Right lobe of liver (tissue), 6 donors: Measurements from ENCODE around the gene PRMT3. TPM values are rescaled to one million over a fixed set of nuclear protein-coding genes. Genes with fewer than 3 reads are reported as not detected.

Experiments
- ATAC-seq, 4 donors: fragments of 200-7000 bp; cut with Tn5 transposase; one replicate each; pipeline ENCODE4 v1.9.1; 2020; ENCODE audit warnings: mild to moderate bottlenecking in 4 of 4, moderate library complexity in 4 of 4
- DNase-seq, 3 donors: peaks; one replicate each; pipeline ENCODE4 v3.0.0-alpha.2; 2020
- H3K27ac ChIP-seq, 3 donors: fragments of 200-600 bp; one replicate each; pipeline ENCODE4 v1.8.0; 2022
- H3K27me3 ChIP-seq, 2 donors: fragments of 200-600 bp; one replicate each; pipeline ENCODE4 v1.8.0; 2022
- H3K36me3 ChIP-seq, 4 donors: fragments of 200-600 bp; sonication (generic) in 1 of 4; one replicate each; pipeline versions ENCODE4 v1.5.1 to v1.8.0; 2017 to 2022; ENCODE audit warnings: control low read depth in 1 of 4
- H3K4me1 ChIP-seq, 4 donors: fragments of 200-600 bp; sonication (generic) in 1 of 4; one replicate each; pipeline versions ENCODE4 v1.5.1 to v1.8.0; 2017 to 2022; ENCODE audit warnings: control low read depth in 1 of 4
- H3K4me3 ChIP-seq, 3 donors: fragments of 200-600 bp; one replicate each; pipeline ENCODE4 v1.8.0; 2022
- H3K9me3 ChIP-seq, 4 donors: fragments of 200-600 bp; sonication (generic) in 1 of 4; one replicate each; pipeline versions ENCODE4 v1.5.1 to v1.8.0; 2017 to 2022; ENCODE audit warnings: control low read depth in 1 of 4
- CTCF ChIP-seq, 4 donors: fragments of 200-600 bp in 3 of 4; fragments of 450-650 bp in 1 of 4; IDR thresholded peaks; one replicate each; pipeline versions ENCODE4 v1.5.1 to v1.8.0; 2016 to 2022; ENCODE audit warnings: antibody characterized with exemption in 4 of 4, mild to moderate bottlenecking in 2 of 4
- POLR2A ChIP-seq: fragments of 450-650 bp; IDR thresholded peaks from one replicate; pipeline ENCODE4 v1.6.1; 2017; ENCODE audit warnings: antibody characterized with exemption, mild to moderate bottlenecking
- WGBS: methylation state at CpG from one replicate; pipeline ENCODE4 v1.1.6; 2018; ENCODE audit warnings: low coverage, low lambda C conversion rate; ENCODE audit not compliant: insufficient coverage; ENCODE audit errors: missing lambda C conversion rate; 5-methylcytosine and 5-hydroxymethylcytosine counted together
- intact Hi-C, 2 donors: fragments of 100-400 bp; cut with DNase I; formaldehyde crosslinking; loops; one replicate each; pipeline versions ENCODE4 v1.11.2 to v1.14.1; 2022
- total RNA-seq, 6 experiments: library from RNA; depleted of rRNA in 2 of 6; stranded (reverse); fragments of >200 nt in 2 of 6; fragmentation: NEBNext Ultra II Directional in 3 of 6; extraction: Animal tissue kit (Norgen Biotek cat#: 25700) in 3 of 6; gene quantifications; one replicate each; pipeline versions ENCODE4 v1.1.0 to v1.2.4, GENCODE V29; 2016 to 2023
- donor health status: DM: no; HTN: yes; CAD: no.
- donor health status: DM: no; HTN: no; CAD: no.
- donor health status: DM: no; HTN: no; CAD: no.
- donor health status: DM: no; HTN: yes; CAD: no.
- donor health status: DM: no; HTN: yes; CAD: no.

The PRMT3 gene
- total RNA-seq, 6 experiments from 2014 or later = 3.4 to 11.8 (median 4.6) TPM

GRCh38 chr11:20429216-20429615, 41.7 kb downstream of the PRMT3 start:
- Histone ChIP-seq H3K27me3 (no peaks in the 10 kb centered on the region), H3K4me3 (no peak overlapping the region), H3K9me3 (no peaks in the 10 kb centered on the region), H3K4me1 (no peaks in the 10 kb centered on the region), H3K36me3 (no peaks in the 10 kb centered on the region), H3K27ac (no peak overlapping the region)
- intact Hi-C loops = no loop called here
- WGBS = 83% methylated on average over 1 of the region's 5 CpGs
- DNase-seq = no peak
- TF ChIP-seq POLR2A (no peak), CTCF (IDR thresholded peaks at IDR 0.05) (no peak)
- no peak for ATAC-seq

GRCh38 chr11:20438637-20439036, 51.1 kb downstream of the PRMT3 start:
- ATAC-seq (no peak), DNase-seq (no peak)
- H3K27me3 ChIP-seq = no peaks in the 10 kb centered on the region

GRCh38 chr11:20443596-20443995, 56.1 kb downstream of the PRMT3 start:
- Histone ChIP-seq H3K27me3 (no peaks in the 10 kb centered on the region), H3K4me1 (peaks cover 0 to 3% (median 0%) of the 10 kb centered on the region in 4 donors), H3K9me3 (no peaks in the 10 kb centered on the region), H3K4me3 (no peak overlapping the region), H3K36me3 (no peaks in the 10 kb centered on the region), H3K27ac (no peak overlapping the region)
- intact Hi-C loops = no loop called here
- 59% methylated on average over 3 of the region's 3 CpGs for whole genome bisulfite sequencing
- no peak for DNase-seq
- ATAC-seq = peak; percentile 48 to 79 (median 60)
- TF ChIP-seq CTCF (IDR thresholded peaks at IDR 0.05) (peak in 2 of 4 donors; percentile 39 to 52), POLR2A (no peak)

More at GRCh38 chr11:20438637-20439036, 51.1 kb downstream of the PRMT3 start:
- whole genome bisulfite sequencing = no CpG with 5 or more reads among the region's 2 CpGs
- Histone ChIP-seq H3K27ac (no peak overlapping the region), H3K36me3 (no peaks in the 10 kb centered on the region), H3K9me3 (no peaks in the 10 kb centered on the region), H3K4me3 (no peak overlapping the region), H3K4me1 (peaks cover 0 to 3% (median 0%) of the 10 kb centered on the region in 4 donors)
- no peak for TF ChIP-seq CTCF (IDR thresholded peaks at IDR 0.05)
- TF ChIP-seq POLR2A = no peak
- intact Hi-C loops = no loop called here

- WGBS = 73% methylated on average over 1 of the region's 1 CpG
- intact Hi-C loops = no loop called here
- TF ChIP-seq POLR2A = no peak
Measured at GRCh38 chr11:20444535-20444934, 57.0 kb downstream of the PRMT3 start.

GRCh38 chr11:20448834-20449233, 61.3 kb downstream of the PRMT3 start:
- Histone ChIP-seq H3K4me3 (no peak overlapping the region), H3K9me3 (no peaks in the 10 kb centered on the region), H3K4me1 (no peaks in the 10 kb centered on the region), H3K27me3 (no peaks in the 10 kb centered on the region), H3K27ac (no peak overlapping the region), H3K36me3 (no peaks in the 10 kb centered on the region)
- DNase-seq (no peak), ATAC-seq (no peak)
- WGBS = 93% methylated on average over 4 of the region's 4 CpGs
- no peak for TF ChIP-seq POLR2A
- TF ChIP-seq CTCF (IDR thresholded peaks at IDR 0.05) = no peak
- intact Hi-C loops = no loop called here

More at GRCh38 chr11:20444535-20444934, 57.0 kb downstream of the PRMT3 start:
- DNase-seq (no peak), ATAC-seq (no peak)
- Histone ChIP-seq H3K36me3 (no peaks in the 10 kb centered on the region), H3K27ac (no peak overlapping the region), H3K4me3 (no peak overlapping the region), H3K27me3 (no peaks in the 10 kb centered on the region), H3K4me1 (peaks cover 0 to 3% (median 0%) of the 10 kb centered on the region in 4 donors), H3K9me3 (no peaks in the 10 kb centered on the region)
